ENCODE measurements around the gene FGF2. TPM values are rescaled to one million over a fixed set of nuclear protein-coding genes. Genes with fewer than 3 reads are reported as not detected.

The FGF2 gene
- total RNA-seq, 1 experiment from 2014 or later, result 2.1 TPM

DNA sequence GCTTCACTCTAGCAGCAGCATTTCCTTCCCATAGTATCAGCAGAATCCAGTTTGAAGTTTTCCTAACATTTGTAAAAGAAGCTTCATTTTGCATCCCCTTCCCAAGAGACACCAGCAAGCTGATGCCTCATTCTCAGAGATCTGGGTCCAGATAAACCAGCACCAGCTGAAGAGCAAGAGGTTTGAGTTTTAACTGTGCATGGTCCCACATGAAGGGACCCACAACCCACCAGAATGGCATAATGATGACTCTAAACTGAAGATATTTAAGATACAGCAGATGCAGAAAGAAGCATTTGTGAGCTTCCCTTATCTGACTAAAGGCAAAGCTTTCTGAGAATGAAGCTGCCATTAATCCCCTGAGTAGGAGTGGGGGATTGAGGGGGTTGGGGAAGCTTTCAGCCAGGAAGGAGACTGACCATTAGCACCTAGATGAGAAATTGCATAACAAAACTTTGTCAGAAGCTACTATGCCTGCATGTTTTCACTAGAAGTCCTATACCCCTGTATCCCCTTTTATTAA, 77.2 kb downstream of the FGF2 start:
- H3K4me1 ChIP-seq (replicated peaks; ENCODE audit: insufficient read depth), result peaks cover 5% of the 10 kb centered on the region; the same call in 1 of the 2 replicates
- intact Hi-C loops (cut with micrococcal nuclease; ENCODE audit: unreplicated experiment), result no loop called here
- no TSS peak for BruUV-seq (replicated peaks)

DNA sequence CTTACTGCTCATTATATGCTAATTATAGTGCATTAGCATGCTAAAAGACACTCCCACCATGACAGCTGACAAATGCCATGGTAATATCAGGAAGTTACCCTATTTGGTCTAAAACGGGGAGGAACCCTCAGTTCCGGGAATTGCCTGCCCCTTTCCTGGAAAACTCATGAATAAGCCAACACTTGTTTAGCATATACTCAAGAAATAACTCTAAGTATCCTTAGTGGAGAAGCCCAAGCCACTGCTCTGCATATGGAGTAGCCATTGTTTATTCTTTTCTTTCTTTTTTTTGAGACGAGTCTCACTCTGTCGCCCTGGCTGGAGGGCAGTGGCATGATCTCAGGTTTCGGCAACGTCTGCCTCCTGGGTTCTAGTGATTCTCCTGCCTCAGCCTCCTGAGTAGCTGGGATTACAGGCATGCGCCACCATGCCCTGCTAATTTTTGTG, 80.3 kb downstream of the FGF2 start:
- Histone ChIP-seq H3K27ac (no peak overlapping the region), H3K4me2 (no peak overlapping the region), H3K4me3 (no peak overlapping the region), H4K20me1 (ENCODE audit: insufficient read depth) (no peaks in the 10 kb centered on the region), H3K9me3 (ENCODE audit: insufficient read depth, low read depth) (no peaks in the 10 kb centered on the region), H3K36me3 (ENCODE audit: low read depth) (no peaks in the 10 kb centered on the region), H3K4me1 (replicated peaks; ENCODE audit: insufficient read depth) (no peaks in the 10 kb centered on the region), H3K27me3 (ENCODE audit: insufficient read depth, low read depth) (no peaks in the 10 kb centered on the region), H2AFZ (no peak overlapping the region), H3F3A (ENCODE audit: insufficient read depth, low read depth) (no peaks in the 10 kb centered on the region), H3K79me2 (ENCODE audit: low read depth) (no peaks in the 10 kb centered on the region), H3K9me2 (ENCODE audit: insufficient read depth) (no peaks in the 10 kb centered on the region)
- no peak for DNase-seq
- intact Hi-C loops (cut with micrococcal nuclease; ENCODE audit: unreplicated experiment), result no loop called here
- no TSS peak for BruUV-seq (replicated peaks)
- TF ChIP-seq EZH2 (IDR thresholded peaks at IDR 0.05; ENCODE audit: low read depth), result no peak
- TF ChIP-seq, protein P1, sequence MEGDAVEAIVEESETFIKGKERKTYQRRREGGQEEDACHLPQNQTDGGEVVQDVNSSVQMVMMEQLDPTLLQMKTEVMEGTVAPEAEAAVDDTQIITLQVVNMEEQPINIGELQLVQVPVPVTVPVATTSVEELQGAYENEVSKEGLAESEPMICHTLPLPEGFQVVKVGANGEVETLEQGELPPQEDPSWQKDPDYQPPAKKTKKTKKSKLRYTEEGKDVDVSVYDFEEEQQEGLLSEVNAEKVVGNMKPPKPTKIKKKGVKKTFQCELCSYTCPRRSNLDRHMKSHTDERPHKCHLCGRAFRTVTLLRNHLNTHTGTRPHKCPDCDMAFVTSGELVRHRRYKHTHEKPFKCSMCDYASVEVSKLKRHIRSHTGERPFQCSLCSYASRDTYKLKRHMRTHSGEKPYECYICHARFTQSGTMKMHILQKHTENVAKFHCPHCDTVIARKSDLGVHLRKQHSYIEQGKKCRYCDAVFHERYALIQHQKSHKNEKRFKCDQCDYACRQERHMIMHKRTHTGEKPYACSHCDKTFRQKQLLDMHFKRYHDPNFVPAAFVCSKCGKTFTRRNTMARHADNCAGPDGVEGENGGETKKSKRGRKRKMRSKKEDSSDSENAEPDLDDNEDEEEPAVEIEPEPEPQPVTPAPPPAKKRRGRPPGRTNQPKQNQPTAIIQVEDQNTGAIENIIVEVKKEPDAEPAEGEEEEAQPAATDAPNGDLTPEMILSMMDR (conservative IDR thresholded peaks at IDR 0.05), result no peak
- CTCF ChIA-PET, result no interaction called here
- POLR2A ChIA-PET (ENCODE audit: unreplicated experiment), result no interaction called here

More for the DNA sequence above, 77.2 kb downstream of the FGF2 start:
- ChIA-PET POLR2A (ENCODE audit: unreplicated experiment) (no interaction called here), CTCF (no interaction called here)
- no peaks in the 10 kb centered on the region for H3K36me3 ChIP-seq (ENCODE audit: low read depth)
- H3K27ac ChIP-seq, result no peak overlapping the region
- H3K4me3 ChIP-seq, result no peak overlapping the region
- H4K20me1 ChIP-seq (ENCODE audit: insufficient read depth), result no peaks in the 10 kb centered on the region
- no peaks in the 10 kb centered on the region for H3K9me2 ChIP-seq (ENCODE audit: insufficient read depth)
- no peaks in the 10 kb centered on the region for H3K27me3 ChIP-seq (ENCODE audit: insufficient read depth, low read depth)
- H3K9me3 ChIP-seq (ENCODE audit: insufficient read depth, low read depth), result no peaks in the 10 kb centered on the region
- H2AFZ ChIP-seq, result no peak overlapping the region
- TF ChIP-seq EZH2 (IDR thresholded peaks at IDR 0.05; ENCODE audit: low read depth), result no peak
- TF ChIP-seq, protein P1 (conservative IDR thresholded peaks at IDR 0.05), result no peak
- H3K79me2 ChIP-seq (ENCODE audit: low read depth), result no peaks in the 10 kb centered on the region
- no peak for DNase-seq
- H3K4me2 ChIP-seq, result no peak overlapping the region
- H3F3A ChIP-seq (ENCODE audit: insufficient read depth, low read depth), result peaks cover 7% of the 10 kb centered on the region; the same call in 1 of the 2 replicates

DNA sequence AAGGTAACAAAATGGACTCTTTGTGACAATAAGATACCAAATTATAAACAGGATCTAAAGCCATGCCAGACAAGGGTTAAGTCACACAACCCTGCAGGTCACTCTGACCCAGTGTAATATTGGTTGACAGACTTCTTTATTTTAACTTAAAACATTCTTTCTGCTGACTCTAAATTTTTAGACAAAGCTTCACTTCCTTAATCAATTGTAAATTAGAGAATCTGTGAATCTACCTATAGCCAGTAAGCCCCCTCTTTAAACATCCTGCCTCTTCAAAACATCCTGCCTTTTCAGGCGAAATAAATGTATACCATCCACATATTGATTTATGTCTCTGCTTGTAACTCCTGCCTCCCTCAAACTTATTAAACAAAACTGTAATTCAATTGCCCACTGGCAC, 81.6 kb downstream of the FGF2 start:
- no peaks in the 10 kb centered on the region for H3K4me1 ChIP-seq (replicated peaks; ENCODE audit: insufficient read depth)
- no peaks in the 10 kb centered on the region for H3K36me3 ChIP-seq (ENCODE audit: low read depth)
- no TSS peak for BruUV-seq (replicated peaks)
- H3K27me3 ChIP-seq (ENCODE audit: insufficient read depth, low read depth), result no peaks in the 10 kb centered on the region
- no peaks in the 10 kb centered on the region for H3K79me2 ChIP-seq (ENCODE audit: low read depth)
- no peaks in the 10 kb centered on the region for H4K20me1 ChIP-seq (ENCODE audit: insufficient read depth)
- H3K4me3 ChIP-seq, result no peak overlapping the region
- TF ChIP-seq EZH2 (IDR thresholded peaks at IDR 0.05; ENCODE audit: low read depth), result no peak
- TF ChIP-seq, protein P1 (conservative IDR thresholded peaks at IDR 0.05), result no peak
- POLR2A ChIA-PET (ENCODE audit: unreplicated experiment), result no interaction called here
- DNase-seq, result no peak
- no peak overlapping the region for H3K4me2 ChIP-seq
- H2AFZ ChIP-seq, result no peak overlapping the region
- no peak overlapping the region for H3K27ac ChIP-seq
- no peaks in the 10 kb centered on the region for H3K9me3 ChIP-seq (ENCODE audit: insufficient read depth, low read depth)
- CTCF ChIA-PET, result no interaction called here
- no peaks in the 10 kb centered on the region for H3K9me2 ChIP-seq (ENCODE audit: insufficient read depth)
- intact Hi-C loops (cut with micrococcal nuclease; ENCODE audit: unreplicated experiment), result no loop called here
- H3F3A ChIP-seq (ENCODE audit: insufficient read depth, low read depth), result no peaks in the 10 kb centered on the region

All from PC-9 (cell line).